Measurements from ENCODE around the gene LYZL4. TPM values are rescaled to one million over a fixed set of nuclear protein-coding genes. Genes with fewer than 3 reads are reported as not detected.

LYZL4 gene
- total RNA-seq, 4 donors from 2014 or later, result not detected

DNA sequence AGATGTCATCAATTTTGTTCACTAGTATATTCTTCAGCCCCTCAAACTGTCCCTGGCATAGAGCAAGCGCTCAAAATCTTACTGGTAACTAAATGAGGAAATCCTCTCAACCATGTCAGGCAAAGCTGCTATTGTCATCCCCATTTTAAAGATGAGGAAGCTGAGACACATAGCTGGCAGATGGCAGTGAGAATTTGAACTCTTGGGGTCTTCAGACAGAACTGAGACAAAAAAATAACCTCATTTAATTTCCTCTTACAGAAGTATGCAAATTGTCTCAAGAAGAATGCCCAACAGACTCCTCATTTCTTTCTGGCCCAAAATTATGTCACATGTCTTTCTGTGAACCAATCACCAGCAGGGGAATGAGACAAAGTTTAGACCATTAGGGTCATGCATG lies 40.2 kb upstream of the LYZL4 start:
- H3K4me1 ChIP-seq, result no peaks in the 10 kb centered on the region
- H3K27me3 ChIP-seq, result no peaks in the 10 kb centered on the region
- WGBS, 2 donors, result 93 to 94% methylated on average over 1 of the region's 1 CpG
- no peak overlapping the region for H3K4me3 ChIP-seq
- no peak overlapping the region for H3K27ac ChIP-seq
- DNase-seq (ENCODE audit: low spot score in 2 of 2), result no peak
- no peaks in the 10 kb centered on the region for H3K36me3 ChIP-seq
- TF ChIP-seq CTCF (IDR thresholded peaks at IDR 0.05) (no peak), EP300 (IDR thresholded peaks at IDR 0.05) (no peak)
- H3K9me3 ChIP-seq, result peaks cover 0 to 14% (median 0%) of the 10 kb centered on the region in 4 donors

- no peak overlapping the region for H3K27ac ChIP-seq
- no peaks in the 10 kb centered on the region for H3K9me3 ChIP-seq
- TF ChIP-seq CTCF (IDR thresholded peaks at IDR 0.05) (no peak), EP300 (IDR thresholded peaks at IDR 0.05) (no peak), POLR2A (IDR thresholded peaks at IDR 0.05) (no peak)
- WGBS, 2 donors, result 57 to 64% methylated on average over 1 of the region's 1 CpG
- no peaks in the 10 kb centered on the region for H3K4me1 ChIP-seq
- no peak overlapping the region for H3K4me3 ChIP-seq
- H3K27me3 ChIP-seq, result no peaks in the 10 kb centered on the region
- H3K36me3 ChIP-seq, result no peaks in the 10 kb centered on the region
- DNase-seq (ENCODE audit: low spot score in 2 of 2), result no peak
Measured at GRCh38 chr3:42447481-42447880, 37.1 kb upstream of the LYZL4 start.

DNA sequence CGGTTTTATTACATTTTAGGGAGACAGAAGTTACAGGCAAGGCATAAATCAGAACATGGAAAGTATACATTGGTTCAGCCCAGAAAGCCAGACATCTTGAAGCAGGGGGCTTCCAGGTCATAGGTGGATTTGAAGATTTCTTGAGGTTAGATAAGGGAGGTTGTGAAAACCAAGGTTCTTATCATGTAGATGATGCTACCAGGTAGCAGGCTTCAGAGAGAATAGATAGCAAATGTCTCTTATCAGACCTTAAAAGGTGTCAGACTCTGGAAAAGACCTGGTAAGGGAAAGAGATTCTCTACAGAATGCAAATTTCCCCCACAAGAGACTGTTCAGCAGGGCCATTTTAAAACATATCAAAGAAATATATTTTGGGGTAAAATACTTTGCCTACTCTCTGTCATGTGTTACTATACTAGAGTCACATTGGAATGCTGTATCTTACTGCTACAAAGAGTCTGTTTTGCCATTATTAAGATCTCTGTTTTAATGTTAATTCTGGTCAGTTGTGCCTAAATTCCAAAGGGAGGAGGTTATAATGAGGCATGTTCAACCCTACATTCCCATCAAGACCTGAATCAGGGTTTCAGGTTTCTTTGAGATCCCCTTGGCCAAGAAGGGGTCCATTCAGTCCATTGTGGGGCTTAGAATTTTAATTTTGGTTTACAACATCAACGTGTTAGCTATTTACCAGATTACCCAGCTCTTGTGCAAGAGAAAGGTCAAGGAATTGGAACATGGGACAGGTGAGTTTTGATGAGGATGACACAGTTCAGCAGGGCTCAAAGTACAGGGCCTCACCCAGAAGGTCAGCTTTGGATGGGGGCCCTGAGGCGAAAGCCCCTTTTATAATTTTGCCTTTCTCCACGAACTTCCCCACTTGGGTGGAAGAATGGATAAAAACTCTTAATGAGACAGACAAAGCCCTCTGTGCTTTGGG lies 36.0 kb upstream of the LYZL4 start:
- Histone ChIP-seq H3K4me1 (no peaks in the 10 kb centered on the region), H3K27me3 (no peaks in the 10 kb centered on the region), H3K4me3 (no peak overlapping the region), H3K27ac (no peak overlapping the region), H3K36me3 (no peaks in the 10 kb centered on the region), H3K9me3 (no peaks in the 10 kb centered on the region)
- DNase-seq (ENCODE audit: low spot score in 2 of 2), result no peak
- TF ChIP-seq POLR2A (IDR thresholded peaks at IDR 0.05) (no peak), EP300 (IDR thresholded peaks at IDR 0.05) (no peak), CTCF (IDR thresholded peaks at IDR 0.05) (no peak)
- 67 to 82% methylated on average over 4 of the region's 4 CpGs for WGBS, 2 donors

DNA sequence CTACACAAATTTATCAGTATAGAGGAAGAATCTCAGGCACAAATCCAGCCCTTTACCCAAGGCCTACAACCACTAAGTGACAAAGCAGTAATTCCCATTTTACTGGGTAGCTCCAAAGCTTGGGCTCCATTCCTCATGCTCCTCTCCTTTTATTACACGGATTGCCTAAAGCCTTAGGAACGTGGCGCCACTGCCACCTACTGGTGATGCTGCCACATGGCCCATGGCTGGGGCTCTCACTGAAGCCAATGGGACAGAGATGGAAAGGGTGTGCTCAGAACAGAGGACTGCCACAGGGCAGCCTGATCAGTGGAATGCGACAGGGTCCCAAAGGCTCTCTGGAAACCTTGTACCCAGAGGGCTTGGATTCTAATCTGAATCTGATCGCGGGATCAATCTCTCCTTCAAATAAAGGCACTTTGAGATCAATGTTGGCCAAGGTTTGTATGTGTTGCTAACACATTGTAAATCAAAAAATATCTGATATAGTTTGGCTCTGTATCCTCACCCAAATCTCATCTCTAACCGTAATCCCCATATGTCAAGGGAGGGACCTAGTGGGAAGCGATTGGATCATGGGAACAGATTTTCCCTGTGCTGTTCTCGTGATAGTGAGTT lies 33.5 kb upstream of the LYZL4 start:
- H3K36me3 ChIP-seq, result no peaks in the 10 kb centered on the region
- H3K4me3 ChIP-seq, result no peak overlapping the region
- TF ChIP-seq CTCF (IDR thresholded peaks at IDR 0.05), result peak; percentile 89 to 92 (median 90)
- no peak for TF ChIP-seq POLR2A (IDR thresholded peaks at IDR 0.05)
- no peaks in the 10 kb centered on the region for H3K9me3 ChIP-seq
- DNase-seq (ENCODE audit: low spot score in 2 of 2), result peak; percentile 70 to 83
- WGBS, 2 donors, result 28 to 32% methylated on average over 9 of the region's 9 CpGs
- H3K27me3 ChIP-seq, result no peaks in the 10 kb centered on the region
- H3K27ac ChIP-seq, result no peak overlapping the region
- no peaks in the 10 kb centered on the region for H3K4me1 ChIP-seq

GRCh38 chr3:42443292-42443691 lies 32.9 kb upstream of the LYZL4 start:
- no peaks in the 10 kb centered on the region for H3K27me3 ChIP-seq
- H3K4me3 ChIP-seq, result no peak overlapping the region
- TF ChIP-seq POLR2A (IDR thresholded peaks at IDR 0.05) (no peak), EP300 (IDR thresholded peaks at IDR 0.05) (no peak), CTCF (IDR thresholded peaks at IDR 0.05) (no peak)
- no peaks in the 10 kb centered on the region for H3K9me3 ChIP-seq
- H3K27ac ChIP-seq, result no peak overlapping the region
- DNase-seq (ENCODE audit: low spot score in 2 of 2), result no peak
- WGBS, 2 donors, result 73 to 76% methylated on average over 4 of the region's 4 CpGs
- H3K4me1 ChIP-seq, result no peaks in the 10 kb centered on the region
- no peaks in the 10 kb centered on the region for H3K36me3 ChIP-seq

All from tibial nerve (tissue), 4 donors.